GM18505 (cell line): ENCODE measurements around the gene NOXA1.

Experiments
- ATAC-seq: cut with Tn5 transposase; IDR thresholded peaks from one replicate; pipeline ENCODE4 v1.9.1; 2021; ENCODE audit not compliant: unreplicated experiment
- POLR2A ChIP-seq: IDR thresholded peaks from 4 replicates; pipeline ENCODE4 v1.6.1; 2011; ENCODE audit warnings: borderline replicate concordance; ENCODE audit not compliant: insufficient read depth, insufficient read length; ENCODE audit errors: extremely low read depth

Gene NOXA1

GRCh38 chr9:137457406-137458193, 34.4 kb downstream of the NOXA1 start:
- no peak for ATAC-seq
- no peak for TF ChIP-seq POLR2A

- peak; percentile 4 for ATAC-seq
- TF ChIP-seq POLR2A: no peak
Measured at GRCh38 chr9:137458194-137459151, 35.3 kb downstream of the NOXA1 start.

GRCh38 chr9:137459152-137459600, 36.0 kb downstream of the NOXA1 start, which contains the start of gene NSMF:
NSMF (minus strand) TSS chr9:137459334; CDS start chr9:137459102, 232 bp downstream.
- TF ChIP-seq POLR2A: peak; percentile 62
- ATAC-seq: peak; percentile 52

DNA sequence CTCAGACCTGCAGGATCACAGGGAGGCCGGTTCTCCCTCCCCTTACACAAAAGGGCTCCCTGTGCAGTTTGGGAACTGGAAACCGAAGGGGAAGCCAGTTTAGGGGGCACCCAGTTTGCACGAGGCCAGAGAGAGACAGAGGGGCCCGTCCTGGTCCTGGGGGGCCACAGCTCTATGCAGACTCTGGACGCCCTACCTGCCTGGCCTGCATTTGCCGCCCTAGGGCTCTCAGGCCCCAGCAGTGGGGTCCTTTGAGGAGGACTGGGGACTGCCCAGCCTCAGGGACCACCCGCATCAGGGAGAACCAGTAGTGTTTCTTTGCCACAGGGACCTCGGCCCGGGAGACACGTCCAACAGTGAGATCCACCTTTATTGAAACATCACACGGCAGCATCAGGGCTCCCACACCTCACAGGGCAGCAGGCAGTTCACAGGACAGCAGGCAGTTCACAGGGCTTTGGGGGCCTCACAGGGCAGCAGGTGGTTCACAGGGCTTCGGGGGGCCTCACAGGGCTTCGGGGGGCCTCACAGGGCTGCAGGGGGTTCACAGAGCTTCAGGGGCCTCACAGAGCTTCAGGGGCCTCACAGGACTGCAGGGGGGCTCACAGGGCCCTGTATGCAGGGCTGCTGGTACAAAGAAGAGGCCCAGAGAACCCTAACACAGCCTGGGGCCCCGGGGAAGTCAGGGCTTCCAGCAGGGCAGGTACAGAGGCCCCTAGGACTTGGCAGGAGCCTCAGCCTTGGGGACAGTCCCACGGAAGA, 36.6 kb downstream of the NOXA1 start:
- no peak for ATAC-seq

DNA sequence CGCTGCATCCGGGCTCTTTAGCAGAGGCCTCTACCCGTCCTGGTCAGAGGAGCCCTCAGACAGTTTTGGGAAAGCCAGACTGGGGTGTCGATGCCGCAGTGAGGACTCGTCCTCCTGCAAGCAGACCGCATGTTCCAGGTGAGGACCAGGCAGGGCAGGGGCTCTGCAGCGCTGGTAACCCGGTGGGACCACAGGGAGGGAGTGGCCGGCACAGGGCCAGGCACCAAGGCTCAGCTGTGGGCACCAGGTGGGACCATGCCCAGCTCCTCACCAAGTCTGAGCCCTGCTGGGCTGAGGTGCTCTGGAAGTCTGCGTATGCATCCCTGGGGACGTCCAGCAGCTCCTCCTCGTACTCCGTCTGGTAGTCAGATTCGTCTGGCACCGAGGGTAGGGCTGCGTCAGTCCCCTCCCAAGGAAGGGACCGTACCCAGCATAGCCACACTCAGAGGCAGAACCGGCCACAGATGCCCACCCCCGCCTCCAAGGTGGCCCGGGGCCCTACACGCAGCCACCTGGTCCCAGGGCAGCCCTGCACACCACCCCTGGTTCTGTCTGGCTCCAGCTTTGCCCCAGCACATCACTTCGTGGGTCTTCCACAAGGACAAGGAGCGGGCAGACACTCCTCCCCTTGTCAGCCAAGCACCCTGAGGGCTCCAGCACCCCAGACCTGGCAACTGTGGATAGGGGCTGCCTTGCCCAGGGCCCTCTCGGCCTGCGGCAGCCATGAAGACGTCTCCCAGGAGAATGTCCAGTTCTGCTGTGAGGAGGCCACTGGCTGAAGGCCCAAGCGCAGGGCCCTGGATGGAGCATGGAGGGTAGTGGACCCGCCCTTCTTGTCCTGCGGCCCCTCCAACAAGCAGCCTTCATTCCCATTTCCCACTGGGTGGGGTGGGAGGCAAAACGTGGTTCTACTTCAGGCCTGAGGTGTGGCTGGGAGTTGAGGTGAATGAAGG, 37.4 kb downstream of the NOXA1 start:
- ATAC-seq: no peak

More for the DNA sequence above, 36.6 kb downstream of the NOXA1 start:
- no peak for TF ChIP-seq POLR2A

GRCh38 chr9:137461316-137461662, 38.1 kb downstream of the NOXA1 start:
- no peak for TF ChIP-seq POLR2A
- no peak for ATAC-seq

More for the DNA sequence above, 37.4 kb downstream of the NOXA1 start:
- TF ChIP-seq POLR2A: no peak

DNA sequence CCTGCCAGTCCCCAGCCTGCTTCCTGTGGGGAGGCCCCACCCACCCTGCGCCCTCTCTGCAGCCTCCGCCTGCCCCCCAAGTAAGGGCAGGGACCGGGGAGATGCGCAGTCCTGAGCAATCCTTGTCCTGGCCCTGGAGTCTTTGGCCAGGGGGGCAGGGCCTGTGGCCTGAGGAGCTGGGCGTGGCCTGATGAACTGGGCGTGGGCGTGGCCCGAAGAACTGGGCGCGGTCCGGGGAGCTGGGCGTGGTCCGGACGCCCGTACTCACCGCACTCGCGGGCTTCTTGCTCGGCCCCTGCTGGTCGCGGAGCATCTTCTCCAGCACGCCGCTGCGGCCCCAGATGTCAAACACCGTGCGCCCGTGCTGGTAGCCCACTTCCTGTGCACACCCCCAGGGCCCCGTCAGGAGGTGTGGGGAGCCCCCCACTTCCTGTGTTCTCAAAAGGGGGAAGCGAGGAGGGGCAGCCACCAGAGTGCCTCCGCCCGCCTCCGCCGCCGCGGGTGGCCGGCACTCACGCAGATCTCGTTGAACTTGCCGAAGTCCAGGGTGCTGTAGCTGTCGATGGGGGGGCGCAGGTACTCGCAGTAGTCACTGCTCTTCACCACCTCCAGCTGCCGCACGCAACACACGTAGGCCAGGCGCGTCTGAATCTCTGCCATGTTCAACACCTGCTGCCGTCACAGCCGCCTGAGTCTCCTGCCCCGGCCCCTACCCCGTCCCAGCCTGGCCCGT, 38.6 kb downstream of the NOXA1 start:
- peak; percentile 43 for ATAC-seq

DNA sequence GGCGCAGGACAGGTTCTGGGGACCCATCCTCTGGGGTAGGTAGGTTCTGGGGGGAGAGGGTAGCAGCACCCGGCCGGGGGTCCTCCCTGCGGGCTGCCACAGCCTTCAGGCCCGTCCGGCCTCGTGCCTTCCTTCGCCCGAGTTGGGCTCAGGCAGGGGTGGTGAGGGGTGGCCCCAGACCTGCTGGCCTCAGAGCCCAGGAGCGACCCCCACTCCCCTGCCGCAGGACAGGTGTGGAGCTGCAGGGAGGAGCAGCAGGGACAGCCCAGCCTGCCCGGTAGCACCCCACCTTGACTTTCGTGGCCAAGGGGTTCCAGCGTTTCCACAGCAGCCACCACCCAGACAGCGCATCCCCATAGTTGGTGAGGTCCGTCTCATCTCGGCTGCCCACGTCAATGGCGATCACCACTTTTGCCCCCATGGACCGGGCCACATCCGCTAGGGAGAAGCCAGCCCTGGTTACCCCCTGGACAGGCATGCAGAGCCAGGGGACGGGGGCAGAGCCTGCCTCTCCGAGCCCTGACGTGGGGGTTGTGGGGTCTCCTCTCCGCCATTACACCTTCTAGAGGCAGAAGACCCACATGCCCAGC, 39.3 kb downstream of the NOXA1 start:
- no peak for ATAC-seq
- TF ChIP-seq POLR2A: no peak

More for the DNA sequence above, 38.6 kb downstream of the NOXA1 start:
- peak; percentile 31 for TF ChIP-seq POLR2A

- no peak for ATAC-seq
- no peak for TF ChIP-seq POLR2A
Measured at GRCh38 chr9:137462986-137463930, 40.1 kb downstream of the NOXA1 start.

DNA sequence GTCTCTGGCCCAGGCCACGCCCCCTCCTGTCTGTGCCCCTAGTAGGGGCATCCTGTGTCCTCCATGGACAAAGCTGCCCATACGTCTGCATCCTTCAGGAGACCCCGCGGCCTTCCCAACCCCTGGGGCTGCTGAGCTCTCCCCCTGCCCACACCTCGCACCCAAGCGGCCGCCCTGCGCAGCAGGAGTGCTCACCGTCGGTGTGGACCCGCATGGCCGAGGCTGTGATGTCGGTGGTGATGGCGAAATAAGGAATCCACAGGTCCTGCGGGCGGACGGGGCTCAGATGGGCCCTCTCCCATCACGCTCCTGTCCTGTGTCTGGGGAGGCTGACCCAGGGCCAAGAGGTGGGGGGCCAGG, 40.7 kb downstream of the NOXA1 start:
- ATAC-seq: no peak
- TF ChIP-seq POLR2A: no peak
